WTC11 (cell line): Measurements from ENCODE around the gene MEA1. TPM values are rescaled to one million over a fixed set of nuclear protein-coding genes. Genes with fewer than 3 reads are reported as not detected.

Experiments used
- ATAC-seq: fragments of 200-7000 bp; cut with Tn5 transposase; 2 replicates; pipeline ENCODE4 v1.10.0; 2021; ENCODE audit warnings: mild to moderate bottlenecking, moderate library complexity
- CTCF ChIA-PET: fragments of 300-600 bp; sonication (Branson Sonifier 250); formaldehyde crosslinking; loops from one replicate; lab custom pipeline; 2021; ENCODE audit warnings: antibody characterized with exemption; lab: Charles Lee
- POLR2A ChIA-PET: fragments of 350-600 bp; sonication (Branson Sonifier 250); formaldehyde crosslinking; loops from one replicate; lab custom pipeline; 2021; ENCODE audit warnings: antibody characterized with exemption; lab: Charles Lee
- DNase-seq: peaks from one replicate; pipeline ENCODE4 v3.0.0; 2021; ENCODE audit warnings: low spot score
- H3K27ac Mint-ChIP-seq: 2 replicates; pipeline ENCODE4 v1.8.0; 2021; ENCODE audit warnings: mixed read lengths
- H3K27me3 Mint-ChIP-seq: 2 replicates; pipeline ENCODE4 v1.8.0; 2021; ENCODE audit warnings: low read depth, mild to moderate bottlenecking, moderate library complexity, mixed read lengths
- H3K36me3 Mint-ChIP-seq: 2 replicates; pipeline ENCODE4 v1.8.0; 2021; ENCODE audit warnings: mixed read lengths
- H3K4me1 Mint-ChIP-seq: 2 replicates; pipeline ENCODE4 v1.8.0; 2022; ENCODE audit warnings: mixed read lengths
- H3K4me3 Mint-ChIP-seq: 2 replicates; pipeline ENCODE4 v1.8.0; 2021; ENCODE audit warnings: mild to moderate bottlenecking, moderate library complexity, mixed read lengths
- H3K9me3 Mint-ChIP-seq: 2 replicates; pipeline ENCODE4 v1.8.0; 2021; ENCODE audit warnings: mixed read lengths
- CREM ChIP-seq: sonication (generic); formaldehyde crosslinking; IDR thresholded peaks from 2 replicates; pipeline ENCODE4 v1.8.1; 2022; ENCODE audit warnings: mild to moderate bottlenecking, missing genetic modification reagents, moderate library complexity
- HMGA2 ChIP-seq: fragments of 250-450 bp; sonication (Bioruptor Pico); IDR thresholded peaks from 2 replicates; pipeline ENCODE4 v1.4.0; 2021; ENCODE audit warnings: mild to moderate bottlenecking, moderate library complexity
- KAT7 ChIP-seq: sonication (generic); formaldehyde crosslinking; IDR thresholded peaks from 2 replicates; pipeline ENCODE4 v1.8.1; 2023; ENCODE audit warnings: missing genetic modification reagents, mild to moderate bottlenecking, borderline replicate concordance
- MXD4 ChIP-seq: fragments of 250-450 bp; sonication (Bioruptor Pico); IDR thresholded peaks from 2 replicates; pipeline ENCODE4 v1.8.0; 2021; ENCODE audit warnings: mild to moderate bottlenecking, moderate library complexity, borderline replicate concordance
- MYBL2 ChIP-seq: sonication (generic); formaldehyde crosslinking; IDR thresholded peaks from 2 replicates; pipeline ENCODE4 v1.8.1; 2023; ENCODE audit warnings: mild to moderate bottlenecking, moderate library complexity, missing genetic modification reagents
- NFATC4 ChIP-seq: fragments of 250-450 bp; sonication (Bioruptor Pico); IDR thresholded peaks from 2 replicates; pipeline ENCODE4 v1.9.0; 2021; ENCODE audit warnings: mild to moderate bottlenecking
- NFE2L1 ChIP-seq: sonication (generic); formaldehyde crosslinking; IDR thresholded peaks from 2 replicates; pipeline ENCODE4 v1.8.1; 2023; ENCODE audit warnings: missing genetic modification reagents
- NR1H2 ChIP-seq: sonication (generic); formaldehyde crosslinking; IDR thresholded peaks from 2 replicates; pipeline ENCODE4 v1.9.0; 2021; ENCODE audit warnings: mild to moderate bottlenecking, moderate library complexity, missing genetic modification reagents
- OVOL2 ChIP-seq: fragments of 250-450 bp; sonication (Bioruptor Pico); IDR thresholded peaks from 2 replicates; pipeline ENCODE4 v1.9.0; 2021; ENCODE audit warnings: mild to moderate bottlenecking, borderline replicate concordance
- PRRX2 ChIP-seq: fragments of 250-450 bp; sonication (Bioruptor Pico); IDR thresholded peaks from 2 replicates; pipeline ENCODE4 v1.8.0; 2021; ENCODE audit warnings: mild to moderate bottlenecking
- SP1 ChIP-seq: sonication (generic); formaldehyde crosslinking; conservative IDR thresholded peaks from 2 replicates; pipeline ENCODE4 v1.8.1; 2022; ENCODE audit warnings: missing genetic modification reagents
- TEAD1 ChIP-seq: sonication (generic); formaldehyde crosslinking; IDR thresholded peaks from 2 replicates; pipeline ENCODE4 v1.8.0; 2022; ENCODE audit warnings: mild to moderate bottlenecking, missing genetic modification reagents
- TEAD4 ChIP-seq: sonication (generic); formaldehyde crosslinking; IDR thresholded peaks from 2 replicates; pipeline ENCODE4 v1.8.0; 2022; ENCODE audit warnings: mild to moderate bottlenecking, missing genetic modification reagents
- TP53 ChIP-seq: sonication (generic); formaldehyde crosslinking; IDR thresholded peaks from 2 replicates; pipeline ENCODE4 v1.8.1; 2023; ENCODE audit warnings: mild to moderate bottlenecking, missing genetic modification reagents
- ZNF121 ChIP-seq: sonication (generic); formaldehyde crosslinking; IDR thresholded peaks from 2 replicates; pipeline ENCODE4 v1.8.0; 2023; ENCODE audit warnings: missing genetic modification reagents
- ZNF317 ChIP-seq: sonication (generic); formaldehyde crosslinking; IDR thresholded peaks from 2 replicates; pipeline ENCODE4 v1.8.1; 2023; ENCODE audit warnings: low read depth, mild to moderate bottlenecking, moderate library complexity, missing genetic modification reagents, borderline replicate concordance
- total RNA-seq: library from RNA; stranded (reverse); gene quantifications from 3 replicates; pipeline ENCODE4 v1.2.3, GENCODE V29; 2021
- TF ChIP-seq, protein P1 (sequence below): sonication (generic); formaldehyde crosslinking; IDR thresholded peaks from 2 replicates; pipeline ENCODE4 v1.8.0; 2022; ENCODE audit warnings: mild to moderate bottlenecking, missing genetic modification reagents
- TF ChIP-seq, protein P2 (sequence below): sonication (generic); formaldehyde crosslinking; IDR thresholded peaks from 2 replicates; pipeline ENCODE4 v1.8.0; 2023; ENCODE audit warnings: mild to moderate bottlenecking, missing genetic modification reagents
- TF ChIP-seq, protein P3 (sequence below): fragments of 250-450 bp; sonication (Bioruptor Pico); IDR thresholded peaks from 2 replicates; pipeline ENCODE4 v1.9.0; 2021; ENCODE audit warnings: mild to moderate bottlenecking, borderline replicate concordance
- TF ChIP-seq, protein P4 (sequence below): sonication (generic); formaldehyde crosslinking; IDR thresholded peaks from 2 replicates; pipeline ENCODE4 v1.8.1; 2022; ENCODE audit warnings: mild to moderate bottlenecking, moderate library complexity, missing genetic modification reagents
- TF ChIP-seq, protein P5 (sequence below): sonication (generic); formaldehyde crosslinking; IDR thresholded peaks from 2 replicates; pipeline ENCODE4 v1.8.0; 2022; ENCODE audit warnings: missing genetic modification reagents

MEA1 gene
- total RNA-seq, 1 experiment from 2014 or later = 85.0 TPM

DNA sequence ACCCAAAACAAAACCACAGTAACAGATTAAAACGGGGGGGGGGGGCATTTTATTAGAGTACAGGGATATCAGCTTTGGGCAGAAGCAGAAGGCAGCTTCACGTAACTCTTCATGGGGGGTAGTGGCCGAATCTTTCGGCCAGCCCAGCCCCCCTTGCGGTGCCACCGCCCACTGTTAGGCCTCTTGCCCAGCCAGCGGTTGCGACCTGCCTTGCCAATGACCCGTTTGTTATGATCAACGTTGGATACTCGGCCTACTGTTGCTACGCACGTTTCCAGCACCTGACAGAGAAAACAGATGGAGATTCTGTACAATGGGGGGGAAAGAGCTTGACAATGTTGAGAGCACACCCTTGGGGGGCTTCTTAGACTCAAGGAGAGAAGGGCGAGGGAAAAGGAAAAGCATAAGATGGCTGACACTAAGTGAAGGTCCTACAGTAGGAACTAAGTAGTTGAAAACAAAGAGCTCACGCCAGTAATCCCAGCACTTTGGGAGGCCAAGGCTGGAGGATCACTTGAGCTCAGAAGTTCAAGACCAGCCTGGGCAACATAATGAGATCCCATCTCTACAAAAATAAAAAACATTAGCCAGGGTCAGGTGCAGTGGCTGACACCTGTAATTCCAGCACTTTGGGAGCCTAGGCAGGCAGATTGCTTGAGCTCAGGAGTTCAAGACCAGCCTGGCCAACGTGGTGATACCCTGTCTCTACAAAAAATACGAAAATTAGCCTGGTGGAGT lies 40.6 kb upstream of the MEA1 start:
- peak overlapping the region; percentile 95 for H3K27ac Mint-ChIP-seq
- DNase-seq = no peak
- TF ChIP-seq ZNF121 (CRISPR knock-in tag) (no peak), SP1 (CRISPR knock-in tag) (no peak), MYBL2 (CRISPR knock-in tag) (no peak), NR1H2 (CRISPR knock-in tag) (no peak), CREM (CRISPR knock-in tag) (no peak), OVOL2 (CRISPR knock-in tag) (no peak), TEAD4 (CRISPR knock-in tag) (no peak), PRRX2 (CRISPR knock-in tag) (no peak), MXD4 (CRISPR knock-in tag) (no peak), NFATC4 (CRISPR knock-in tag) (no peak), KAT7 (CRISPR knock-in tag) (no peak)
- TF ChIP-seq, protein P1, sequence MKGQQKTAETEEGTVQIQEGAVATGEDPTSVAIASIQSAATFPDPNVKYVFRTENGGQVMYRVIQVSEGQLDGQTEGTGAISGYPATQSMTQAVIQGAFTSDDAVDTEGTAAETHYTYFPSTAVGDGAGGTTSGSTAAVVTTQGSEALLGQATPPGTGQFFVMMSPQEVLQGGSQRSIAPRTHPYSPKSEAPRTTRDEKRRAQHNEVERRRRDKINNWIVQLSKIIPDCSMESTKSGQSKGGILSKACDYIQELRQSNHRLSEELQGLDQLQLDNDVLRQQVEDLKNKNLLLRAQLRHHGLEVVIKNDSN = no peak
- TF ChIP-seq, all 79 proteins: peak for 0
- ATAC-seq = no peak
- H3K27me3 Mint-ChIP-seq = no peaks in the 10 kb centered on the region
- peak overlapping the region; percentile 91 for H3K4me3 Mint-ChIP-seq
- H3K9me3 Mint-ChIP-seq = no peaks in the 10 kb centered on the region
- H3K4me1 Mint-ChIP-seq = peaks cover 32% of the 10 kb centered on the region
- CTCF ChIA-PET = interaction anchor here (0.6 to 2.3 kb wide), 10 partner anchors 21 to 175 kb away, joined by 3 to 22 read pairs (median 4); partner anchors contain the start of genes CNPY3, DNPH1, GNMT and PTK7
- POLR2A ChIA-PET = interaction anchor here (0.6 to 2.5 kb wide), 11 partner anchors 18 to 439 kb away, joined by 3 to 13 read pairs (median 4); partner anchors contain the start of genes CRIP3, KLHDC3, RRP36 and SRF
- peaks cover 37% of the 10 kb centered on the region for H3K36me3 Mint-ChIP-seq

DNA sequence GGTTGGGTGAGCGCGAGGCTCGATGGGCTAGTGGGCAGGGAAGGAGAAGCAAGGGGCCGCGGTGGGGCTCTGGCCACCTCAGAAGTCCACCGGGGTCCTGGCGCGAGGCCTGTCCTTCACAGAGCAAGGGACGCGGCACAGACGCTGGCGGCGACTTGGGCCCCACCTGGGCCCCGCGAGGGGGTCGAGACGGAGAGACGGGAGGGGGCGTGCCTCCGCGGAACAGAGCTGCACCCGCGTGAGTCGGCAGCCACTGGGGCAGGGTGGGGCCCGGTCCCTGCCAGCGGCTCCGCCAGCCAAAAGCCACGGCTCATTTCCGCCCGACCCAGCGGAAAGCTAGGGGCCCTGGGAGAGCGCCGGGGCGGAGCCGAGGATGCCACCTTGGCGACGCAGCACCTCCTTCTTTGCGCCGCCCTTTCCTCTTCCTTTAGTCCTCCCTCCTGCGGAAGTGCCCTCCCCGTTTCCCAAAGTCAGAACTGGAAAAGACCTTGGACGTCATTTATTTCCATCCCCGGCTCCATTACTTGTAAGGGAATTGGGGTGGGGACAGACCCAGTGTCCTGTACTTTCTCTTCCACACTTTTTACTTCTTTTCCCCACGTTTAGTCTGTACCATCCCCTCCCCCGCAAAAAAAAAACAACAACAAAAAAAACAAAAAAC lies 39.9 kb upstream of the MEA1 start, which contains the start of gene CUL7:
CUL7 (minus strand) TSS at position 307 of the 661 bp plus-strand sequence. CDS start 1,063 bp downstream, outside the sequence.
- DNase-seq = peak; percentile 86
- Mint-ChIP-seq H3K4me1 (peaks cover 30% of the 10 kb centered on the region), H3K27me3 (no peaks in the 10 kb centered on the region), H3K4me3 (peak within 1 kb of the TSS; percentile 91), H3K27ac (peak within 1 kb of the TSS; percentile 95), H3K36me3 (peaks cover 39% of the 10 kb centered on the region), H3K9me3 (no peaks in the 10 kb centered on the region)
- POLR2A ChIA-PET = interaction anchor here (0.6 to 2.5 kb wide), 10 partner anchors 18 to 440 kb away, joined by 3 to 13 read pairs (median 4); partner anchors contain the start of genes CRIP3, KLHDC3, RRP36 and SRF
- peak; percentile 93 for ATAC-seq
- CTCF ChIA-PET = interaction anchor here (0.6 to 2.3 kb wide), 10 partner anchors 20 to 176 kb away, joined by 3 to 22 read pairs (median 4); partner anchors contain the start of genes CNPY3, DNPH1, GNMT and PTK7
- TF ChIP-seq, protein P2, sequence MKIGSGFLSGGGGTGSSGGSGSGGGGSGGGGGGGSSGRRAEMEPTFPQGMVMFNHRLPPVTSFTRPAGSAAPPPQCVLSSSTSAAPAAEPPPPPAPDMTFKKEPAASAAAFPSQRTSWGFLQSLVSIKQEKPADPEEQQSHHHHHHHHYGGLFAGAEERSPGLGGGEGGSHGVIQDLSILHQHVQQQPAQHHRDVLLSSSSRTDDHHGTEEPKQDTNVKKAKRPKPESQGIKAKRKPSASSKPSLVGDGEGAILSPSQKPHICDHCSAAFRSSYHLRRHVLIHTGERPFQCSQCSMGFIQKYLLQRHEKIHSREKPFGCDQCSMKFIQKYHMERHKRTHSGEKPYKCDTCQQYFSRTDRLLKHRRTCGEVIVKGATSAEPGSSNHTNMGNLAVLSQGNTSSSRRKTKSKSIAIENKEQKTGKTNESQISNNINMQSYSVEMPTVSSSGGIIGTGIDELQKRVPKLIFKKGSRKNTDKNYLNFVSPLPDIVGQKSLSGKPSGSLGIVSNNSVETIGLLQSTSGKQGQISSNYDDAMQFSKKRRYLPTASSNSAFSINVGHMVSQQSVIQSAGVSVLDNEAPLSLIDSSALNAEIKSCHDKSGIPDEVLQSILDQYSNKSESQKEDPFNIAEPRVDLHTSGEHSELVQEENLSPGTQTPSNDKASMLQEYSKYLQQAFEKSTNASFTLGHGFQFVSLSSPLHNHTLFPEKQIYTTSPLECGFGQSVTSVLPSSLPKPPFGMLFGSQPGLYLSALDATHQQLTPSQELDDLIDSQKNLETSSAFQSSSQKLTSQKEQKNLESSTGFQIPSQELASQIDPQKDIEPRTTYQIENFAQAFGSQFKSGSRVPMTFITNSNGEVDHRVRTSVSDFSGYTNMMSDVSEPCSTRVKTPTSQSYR = peak; percentile 82; the same call in 1 of the 2 replicates
- no peak for TF ChIP-seq HMGA2 (CRISPR knock-in tag)
- TF ChIP-seq, protein P3, sequence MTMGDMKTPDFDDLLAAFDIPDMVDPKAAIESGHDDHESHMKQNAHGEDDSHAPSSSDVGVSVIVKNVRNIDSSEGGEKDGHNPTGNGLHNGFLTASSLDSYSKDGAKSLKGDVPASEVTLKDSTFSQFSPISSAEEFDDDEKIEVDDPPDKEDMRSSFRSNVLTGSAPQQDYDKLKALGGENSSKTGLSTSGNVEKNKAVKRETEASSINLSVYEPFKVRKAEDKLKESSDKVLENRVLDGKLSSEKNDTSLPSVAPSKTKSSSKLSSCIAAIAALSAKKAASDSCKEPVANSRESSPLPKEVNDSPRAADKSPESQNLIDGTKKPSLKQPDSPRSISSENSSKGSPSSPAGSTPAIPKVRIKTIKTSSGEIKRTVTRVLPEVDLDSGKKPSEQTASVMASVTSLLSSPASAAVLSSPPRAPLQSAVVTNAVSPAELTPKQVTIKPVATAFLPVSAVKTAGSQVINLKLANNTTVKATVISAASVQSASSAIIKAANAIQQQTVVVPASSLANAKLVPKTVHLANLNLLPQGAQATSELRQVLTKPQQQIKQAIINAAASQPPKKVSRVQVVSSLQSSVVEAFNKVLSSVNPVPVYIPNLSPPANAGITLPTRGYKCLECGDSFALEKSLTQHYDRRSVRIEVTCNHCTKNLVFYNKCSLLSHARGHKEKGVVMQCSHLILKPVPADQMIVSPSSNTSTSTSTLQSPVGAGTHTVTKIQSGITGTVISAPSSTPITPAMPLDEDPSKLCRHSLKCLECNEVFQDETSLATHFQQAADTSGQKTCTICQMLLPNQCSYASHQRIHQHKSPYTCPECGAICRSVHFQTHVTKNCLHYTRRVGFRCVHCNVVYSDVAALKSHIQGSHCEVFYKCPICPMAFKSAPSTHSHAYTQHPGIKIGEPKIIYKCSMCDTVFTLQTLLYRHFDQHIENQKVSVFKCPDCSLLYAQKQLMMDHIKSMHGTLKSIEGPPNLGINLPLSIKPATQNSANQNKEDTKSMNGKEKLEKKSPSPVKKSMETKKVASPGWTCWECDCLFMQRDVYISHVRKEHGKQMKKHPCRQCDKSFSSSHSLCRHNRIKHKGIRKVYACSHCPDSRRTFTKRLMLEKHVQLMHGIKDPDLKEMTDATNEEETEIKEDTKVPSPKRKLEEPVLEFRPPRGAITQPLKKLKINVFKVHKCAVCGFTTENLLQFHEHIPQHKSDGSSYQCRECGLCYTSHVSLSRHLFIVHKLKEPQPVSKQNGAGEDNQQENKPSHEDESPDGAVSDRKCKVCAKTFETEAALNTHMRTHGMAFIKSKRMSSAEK (CRISPR knock-in tag) = peak; percentile 95
- TF ChIP-seq TP53 (CRISPR knock-in tag) = no peak; the same call in 1 of the 2 replicates
- peak; percentile 69; the same call in 1 of the 2 replicates for TF ChIP-seq KAT7 (CRISPR knock-in tag)
- no peak for TF ChIP-seq NR1H2 (CRISPR knock-in tag)
- TF ChIP-seq, protein P4, sequence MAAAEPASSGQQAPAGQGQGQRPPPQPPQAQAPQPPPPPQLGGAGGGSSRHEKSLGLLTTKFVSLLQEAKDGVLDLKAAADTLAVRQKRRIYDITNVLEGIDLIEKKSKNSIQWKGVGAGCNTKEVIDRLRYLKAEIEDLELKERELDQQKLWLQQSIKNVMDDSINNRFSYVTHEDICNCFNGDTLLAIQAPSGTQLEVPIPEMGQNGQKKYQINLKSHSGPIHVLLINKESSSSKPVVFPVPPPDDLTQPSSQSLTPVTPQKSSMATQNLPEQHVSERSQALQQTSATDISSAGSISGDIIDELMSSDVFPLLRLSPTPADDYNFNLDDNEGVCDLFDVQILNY (CRISPR knock-in tag) = peak; percentile 58; the same call in 1 of the 2 replicates
- TF ChIP-seq NFE2L1 (CRISPR knock-in tag) = peak; percentile 80; the same call in 1 of the 2 replicates
- TF ChIP-seq TEAD1 (CRISPR knock-in tag) = peak; percentile 53; the same call in 1 of the 2 replicates
- no peak for TF ChIP-seq ZNF317 (CRISPR knock-in tag)
- TF ChIP-seq, protein P5, sequence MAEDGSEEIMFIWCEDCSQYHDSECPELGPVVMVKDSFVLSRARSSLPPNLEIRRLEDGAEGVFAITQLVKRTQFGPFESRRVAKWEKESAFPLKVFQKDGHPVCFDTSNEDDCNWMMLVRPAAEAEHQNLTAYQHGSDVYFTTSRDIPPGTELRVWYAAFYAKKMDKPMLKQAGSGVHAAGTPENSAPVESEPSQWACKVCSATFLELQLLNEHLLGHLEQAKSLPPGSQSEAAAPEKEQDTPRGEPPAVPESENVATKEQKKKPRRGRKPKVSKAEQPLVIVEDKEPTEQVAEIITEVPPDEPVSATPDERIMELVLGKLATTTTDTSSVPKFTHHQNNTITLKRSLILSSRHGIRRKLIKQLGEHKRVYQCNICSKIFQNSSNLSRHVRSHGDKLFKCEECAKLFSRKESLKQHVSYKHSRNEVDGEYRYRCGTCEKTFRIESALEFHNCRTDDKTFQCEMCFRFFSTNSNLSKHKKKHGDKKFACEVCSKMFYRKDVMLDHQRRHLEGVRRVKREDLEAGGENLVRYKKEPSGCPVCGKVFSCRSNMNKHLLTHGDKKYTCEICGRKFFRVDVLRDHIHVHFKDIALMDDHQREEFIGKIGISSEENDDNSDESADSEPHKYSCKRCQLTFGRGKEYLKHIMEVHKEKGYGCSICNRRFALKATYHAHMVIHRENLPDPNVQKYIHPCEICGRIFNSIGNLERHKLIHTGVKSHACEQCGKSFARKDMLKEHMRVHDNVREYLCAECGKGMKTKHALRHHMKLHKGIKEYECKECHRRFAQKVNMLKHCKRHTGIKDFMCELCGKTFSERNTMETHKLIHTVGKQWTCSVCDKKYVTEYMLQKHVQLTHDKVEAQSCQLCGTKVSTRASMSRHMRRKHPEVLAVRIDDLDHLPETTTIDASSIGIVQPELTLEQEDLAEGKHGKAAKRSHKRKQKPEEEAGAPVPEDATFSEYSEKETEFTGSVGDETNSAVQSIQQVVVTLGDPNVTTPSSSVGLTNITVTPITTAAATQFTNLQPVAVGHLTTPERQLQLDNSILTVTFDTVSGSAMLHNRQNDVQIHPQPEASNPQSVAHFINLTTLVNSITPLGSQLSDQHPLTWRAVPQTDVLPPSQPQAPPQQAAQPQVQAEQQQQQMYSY (CRISPR knock-in tag) = peak; percentile 18; the same call in 1 of the 2 replicates
